HG02588 (cell line): ENCODE data around the gene D2HGDH.
"Not testable (repeated sequence)": the region's sequence is repeated elsewhere in the genome, so short reads cannot be mapped to it uniquely, and the experiment has no call there.

Experiments used
- ATAC-seq: cut with Tn5 transposase; IDR thresholded peaks from one replicate; pipeline ENCODE4 v1.9.1; 2021; ENCODE audit warnings: mild to moderate bottlenecking, moderate library complexity; ENCODE audit not compliant: unreplicated experiment

The D2HGDH gene

DNA sequence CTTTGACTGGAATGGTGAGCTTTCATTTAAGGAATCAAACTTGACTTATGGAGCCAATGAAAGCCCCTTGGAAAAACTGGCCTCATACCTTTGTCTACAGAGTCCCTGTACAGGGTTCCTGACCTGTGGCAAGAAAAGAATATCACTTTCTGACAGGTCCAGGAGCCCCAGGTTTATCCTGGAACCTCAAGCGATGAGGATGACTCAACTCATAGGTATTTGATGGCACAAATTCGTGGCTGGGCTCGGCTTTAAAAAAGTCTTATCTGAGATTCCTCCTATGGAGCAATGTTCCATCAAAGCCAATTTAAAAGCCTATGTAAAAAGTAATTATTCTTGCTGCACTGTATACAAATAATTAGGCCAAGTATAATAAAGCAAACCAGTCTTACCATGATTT lies 57.0 kb downstream of the D2HGDH start:
- ATAC-seq, result not testable (repeated sequence)

DNA sequence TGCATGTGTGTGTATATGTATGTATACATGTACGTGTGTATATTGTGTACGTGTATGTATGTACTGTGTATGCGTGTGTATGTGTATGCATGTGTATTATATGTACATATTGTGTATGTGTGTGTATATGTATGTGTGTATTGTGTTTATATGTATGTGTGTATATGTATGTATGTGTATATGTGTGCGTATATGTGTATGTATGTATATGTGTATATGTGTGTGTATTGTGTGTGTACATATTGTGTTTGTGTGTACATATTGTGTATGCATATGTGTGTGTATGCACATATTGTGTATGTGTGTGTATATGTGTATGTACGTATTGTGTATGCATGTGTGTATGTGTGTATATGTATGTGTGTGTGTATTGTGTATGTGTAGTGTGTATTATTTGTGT lies 59.0 kb downstream of the D2HGDH start:
- no peak for ATAC-seq

- no peak for ATAC-seq
Observed at GRCh38 chr2:241794250-241794823, 59.9 kb downstream of the D2HGDH start.

DNA sequence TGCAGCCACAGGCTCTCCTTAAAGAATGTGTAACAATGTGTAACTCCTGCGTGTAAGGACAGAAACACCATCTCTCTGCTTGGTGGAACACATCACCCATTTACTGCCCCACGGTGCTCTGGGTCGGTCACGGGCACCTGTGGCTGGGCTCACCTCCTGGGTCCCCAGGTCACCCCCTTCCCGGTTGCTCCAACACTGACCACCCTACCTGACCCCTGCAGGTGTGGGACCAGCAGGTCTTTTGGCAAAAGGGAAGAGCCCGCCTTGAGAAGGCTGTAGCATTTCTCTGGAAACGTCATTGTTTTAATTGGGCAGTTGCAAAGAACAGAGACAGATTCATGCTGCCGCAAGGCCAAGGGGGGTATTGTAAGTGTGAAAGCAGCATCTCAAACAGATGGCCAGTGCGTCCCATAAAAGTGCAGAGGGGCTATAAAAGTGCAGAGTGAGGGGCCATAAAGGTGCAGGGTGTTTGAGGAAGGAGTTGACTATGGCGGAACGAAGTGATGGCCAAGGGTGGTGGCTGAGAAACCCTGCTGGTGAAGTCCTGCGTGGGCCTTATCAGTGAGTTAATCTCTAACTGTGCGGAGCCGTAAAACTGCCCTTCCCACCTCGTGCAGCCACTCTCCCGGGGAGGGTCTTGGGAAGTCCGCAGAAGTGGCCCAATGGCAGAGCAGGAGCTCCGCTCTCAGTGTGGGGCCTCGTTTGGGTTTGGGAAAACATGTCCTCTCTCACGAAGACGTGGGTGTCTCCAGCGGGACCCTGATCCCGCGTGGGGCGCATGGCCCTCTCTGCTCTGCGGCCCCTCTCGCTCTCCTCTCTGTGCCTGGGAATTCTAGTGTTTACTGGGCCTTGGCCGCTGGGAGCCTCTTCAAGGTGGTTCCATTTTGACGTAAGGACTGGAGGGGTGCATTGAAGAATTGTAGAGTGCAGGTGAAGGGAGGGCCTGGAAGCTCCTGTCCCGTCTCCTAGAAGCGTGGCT lies 60.9 kb downstream of the D2HGDH start:
- no peak for ATAC-seq

DNA sequence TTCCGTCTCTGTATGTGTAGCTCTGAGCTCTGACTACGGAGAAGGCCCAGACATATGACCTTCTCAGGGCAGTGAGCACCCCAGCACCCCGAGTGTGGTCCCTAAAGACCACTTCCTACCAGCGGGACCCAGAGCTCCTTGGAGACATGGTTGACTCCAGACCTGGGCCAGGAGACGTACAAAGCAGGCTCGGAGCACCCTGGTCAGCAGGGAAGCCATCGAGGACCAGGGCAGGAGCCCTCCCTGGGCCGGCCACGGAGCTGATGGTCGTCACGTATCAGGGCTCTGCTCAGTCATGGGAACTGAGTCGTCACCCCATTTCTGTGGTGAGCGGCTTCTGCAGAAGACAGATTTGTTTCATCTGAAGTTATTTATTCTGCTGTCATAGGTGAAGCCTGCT lies 61.8 kb downstream of the D2HGDH start:
- ATAC-seq, result no peak

DNA sequence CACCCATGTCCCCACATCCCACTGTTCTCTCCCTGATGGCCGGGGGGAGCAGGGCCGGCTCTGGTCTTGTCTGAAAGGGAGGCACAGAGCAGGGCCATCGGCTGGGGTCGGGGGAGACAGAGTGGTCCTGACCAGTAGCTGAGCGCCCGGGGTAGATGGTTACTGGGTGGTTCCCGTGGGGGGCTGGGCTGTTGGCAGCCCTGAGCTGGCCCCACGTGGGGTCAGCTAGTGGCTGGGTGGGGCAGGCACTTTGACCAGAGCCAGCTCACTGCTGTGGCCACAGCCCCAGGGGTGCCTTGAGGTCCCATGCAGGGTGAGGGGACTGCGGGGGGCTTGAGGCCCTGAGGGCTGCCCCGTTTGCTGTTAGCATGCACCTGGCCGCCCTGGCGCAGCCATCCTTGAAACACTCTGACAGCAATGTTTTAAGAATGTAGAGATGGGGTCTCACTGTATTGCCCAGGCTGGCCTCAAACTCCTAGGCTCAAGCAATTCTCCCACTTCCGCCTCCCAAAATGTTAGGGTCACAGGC lies 62.2 kb downstream of the D2HGDH start:
- ATAC-seq, result no peak

DNA sequence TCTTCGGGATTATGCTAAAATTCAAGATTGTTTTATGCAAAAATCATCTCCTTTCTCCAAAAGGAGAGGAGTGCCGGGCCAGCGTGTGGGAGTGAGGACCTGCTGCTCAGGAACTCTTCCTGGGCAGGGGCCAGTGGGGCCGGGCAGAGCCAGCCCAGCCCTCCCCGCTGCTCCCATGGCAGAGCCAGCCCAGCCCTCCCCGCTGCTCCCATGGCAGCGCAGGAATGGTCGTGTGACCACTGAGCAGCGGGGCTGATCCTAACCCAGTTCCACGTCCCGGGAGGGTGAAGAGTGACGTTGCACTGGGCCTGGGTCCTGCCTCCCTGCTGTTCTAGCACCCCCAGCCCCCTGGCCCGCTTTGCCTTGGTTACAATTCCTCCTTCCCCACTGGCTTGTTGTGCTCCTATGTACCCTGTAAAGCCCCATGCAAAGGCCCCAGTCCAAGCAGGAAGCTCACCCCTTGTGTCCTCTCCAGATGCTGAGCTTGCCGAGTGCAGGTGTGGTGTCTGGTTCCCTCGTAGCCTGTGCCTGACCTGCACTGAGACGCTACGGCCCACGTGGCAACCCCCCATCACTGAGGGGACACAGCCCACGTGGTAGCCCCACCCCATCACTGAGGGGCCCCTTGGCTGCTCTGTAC lies 63.1 kb downstream of the D2HGDH start:
- no peak for ATAC-seq

- no peak for ATAC-seq
Observed at GRCh38 chr2:241798081-241798630, 63.7 kb downstream of the D2HGDH start.

DNA sequence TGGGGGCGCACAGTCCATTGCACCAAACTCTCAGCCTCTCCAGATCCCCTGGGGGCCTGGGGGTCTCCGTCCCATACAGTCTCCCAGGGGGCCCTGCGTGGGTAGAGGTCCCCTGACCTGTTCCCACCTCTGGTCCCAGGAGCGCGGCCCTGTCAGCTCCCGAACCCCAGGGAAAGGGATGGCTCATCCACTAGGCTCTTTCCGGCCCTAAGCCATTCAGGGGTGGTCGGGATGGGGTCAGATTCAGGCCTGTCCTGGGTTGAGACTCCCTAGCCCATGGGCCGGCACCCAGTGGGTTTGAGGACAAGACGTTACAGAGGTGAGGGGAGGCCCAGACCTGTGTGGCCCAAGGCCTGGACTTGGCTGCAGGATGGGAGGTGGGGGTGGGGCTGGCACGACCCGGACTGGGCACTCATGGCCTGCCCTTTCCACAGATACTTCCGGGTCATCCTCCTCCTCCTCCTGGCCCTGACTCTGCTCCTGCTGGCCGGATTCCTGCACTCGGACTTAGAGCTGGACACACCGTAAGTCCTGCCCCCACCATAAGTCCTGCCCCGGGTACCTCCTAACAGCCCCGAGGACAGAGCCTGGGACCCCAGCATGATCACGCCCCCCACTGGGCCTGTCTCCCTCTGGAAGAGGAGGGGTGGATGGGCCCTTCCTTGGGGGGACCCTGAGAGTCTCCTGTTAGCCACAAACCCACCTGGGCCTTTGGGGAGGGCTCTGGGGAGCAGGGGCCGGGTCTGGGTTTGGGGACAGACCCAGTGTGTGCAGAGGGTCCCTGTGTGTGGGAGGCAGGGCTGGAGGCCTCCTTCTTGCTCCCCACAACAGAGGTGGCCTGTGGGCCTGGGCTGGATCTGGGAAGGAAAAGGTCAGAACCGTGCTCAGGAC lies 64.4 kb downstream of the D2HGDH start:
- no peak for ATAC-seq

- ATAC-seq, result no peak
Observed at GRCh38 chr2:241799522-241800197, 65.2 kb downstream of the D2HGDH start.

GRCh38 chr2:241800198-241800903 lies 65.9 kb downstream of the D2HGDH start:
- not testable (repeated sequence) for ATAC-seq

DNA sequence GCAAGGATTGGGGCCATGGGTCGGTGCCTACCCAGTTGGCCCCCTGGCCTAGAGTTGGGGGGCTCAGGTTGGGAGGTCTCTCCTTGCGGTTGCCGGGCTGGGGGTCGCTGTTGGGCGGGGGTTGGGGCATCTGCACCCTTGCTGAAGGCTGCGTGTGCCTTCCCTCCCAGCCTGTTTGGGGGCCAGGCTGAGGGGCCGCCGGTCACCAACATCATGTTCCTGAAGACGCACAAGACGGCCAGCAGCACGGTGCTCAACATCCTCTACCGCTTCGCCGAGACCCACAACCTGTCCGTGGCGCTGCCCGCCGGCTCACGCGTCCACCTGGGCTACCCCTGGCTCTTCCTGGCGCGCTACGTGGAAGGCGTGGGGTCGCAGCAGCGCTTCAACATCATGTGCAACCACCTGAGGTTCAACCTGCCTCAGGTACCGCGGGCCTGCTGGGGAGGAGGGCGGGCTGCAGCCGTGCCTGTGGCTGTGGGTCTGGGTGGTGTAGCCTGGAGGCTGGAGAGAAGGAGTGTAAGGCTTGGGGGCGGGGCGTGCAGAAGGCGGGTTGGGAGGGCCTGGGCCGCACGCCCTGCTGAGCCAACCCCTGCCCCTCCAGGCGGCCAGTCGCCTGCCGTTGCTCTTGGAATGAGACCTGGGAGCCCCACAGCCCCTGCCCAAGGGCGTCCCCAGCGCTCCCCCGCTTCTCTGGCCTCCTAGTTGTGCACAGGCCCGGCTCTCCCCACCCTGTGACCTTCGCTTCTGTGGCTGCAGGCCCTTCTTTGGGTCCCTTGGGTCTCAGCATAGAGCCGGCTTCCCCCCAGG lies 67.4 kb downstream of the D2HGDH start:
- ATAC-seq, result no peak

DNA sequence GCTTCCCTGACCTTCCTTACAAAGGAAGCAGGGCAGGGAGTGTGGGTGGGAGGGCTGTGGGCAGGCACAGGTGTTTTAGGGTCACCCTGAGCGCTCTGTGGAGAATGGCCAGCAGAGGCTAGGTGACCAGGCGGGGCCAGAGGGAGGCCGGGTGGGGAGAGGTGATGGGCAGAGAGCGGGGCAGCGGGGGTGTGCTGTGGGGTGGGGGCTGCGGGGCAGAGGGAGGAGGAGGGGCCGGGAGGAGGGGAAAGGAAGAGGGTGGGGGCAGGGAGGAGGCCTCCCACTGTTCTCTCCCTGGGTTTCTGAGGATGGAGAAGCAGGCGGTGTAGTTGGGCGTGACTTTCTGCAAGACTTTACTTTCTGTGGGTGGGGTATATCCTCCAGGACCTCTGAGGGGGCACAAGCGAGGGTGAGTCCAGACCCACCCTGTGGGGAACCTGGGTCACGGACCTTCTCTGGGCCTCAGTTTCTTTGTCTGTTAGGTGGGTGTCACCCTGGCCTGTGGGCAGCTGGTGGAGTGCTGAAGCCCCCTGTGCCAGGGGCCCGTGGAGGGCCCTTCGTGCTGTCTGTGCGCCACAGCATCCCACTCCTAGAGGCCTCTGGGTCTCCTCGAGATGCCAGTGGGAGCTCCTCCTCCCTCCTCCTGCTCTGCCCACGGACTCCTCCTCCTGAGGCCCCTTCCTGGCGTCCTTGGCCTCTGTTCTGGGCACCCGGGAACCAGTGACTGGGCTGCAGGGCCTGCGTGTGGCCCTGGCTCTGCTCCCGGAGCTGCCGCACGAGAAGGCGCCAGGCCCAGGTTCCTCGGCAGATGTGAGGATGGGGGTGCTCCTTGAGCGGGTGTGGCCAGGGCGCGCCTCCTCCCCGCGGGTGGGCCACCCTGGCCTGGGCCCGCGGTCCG lies 68.2 kb downstream of the D2HGDH start:
- ATAC-seq, result no peak

DNA sequence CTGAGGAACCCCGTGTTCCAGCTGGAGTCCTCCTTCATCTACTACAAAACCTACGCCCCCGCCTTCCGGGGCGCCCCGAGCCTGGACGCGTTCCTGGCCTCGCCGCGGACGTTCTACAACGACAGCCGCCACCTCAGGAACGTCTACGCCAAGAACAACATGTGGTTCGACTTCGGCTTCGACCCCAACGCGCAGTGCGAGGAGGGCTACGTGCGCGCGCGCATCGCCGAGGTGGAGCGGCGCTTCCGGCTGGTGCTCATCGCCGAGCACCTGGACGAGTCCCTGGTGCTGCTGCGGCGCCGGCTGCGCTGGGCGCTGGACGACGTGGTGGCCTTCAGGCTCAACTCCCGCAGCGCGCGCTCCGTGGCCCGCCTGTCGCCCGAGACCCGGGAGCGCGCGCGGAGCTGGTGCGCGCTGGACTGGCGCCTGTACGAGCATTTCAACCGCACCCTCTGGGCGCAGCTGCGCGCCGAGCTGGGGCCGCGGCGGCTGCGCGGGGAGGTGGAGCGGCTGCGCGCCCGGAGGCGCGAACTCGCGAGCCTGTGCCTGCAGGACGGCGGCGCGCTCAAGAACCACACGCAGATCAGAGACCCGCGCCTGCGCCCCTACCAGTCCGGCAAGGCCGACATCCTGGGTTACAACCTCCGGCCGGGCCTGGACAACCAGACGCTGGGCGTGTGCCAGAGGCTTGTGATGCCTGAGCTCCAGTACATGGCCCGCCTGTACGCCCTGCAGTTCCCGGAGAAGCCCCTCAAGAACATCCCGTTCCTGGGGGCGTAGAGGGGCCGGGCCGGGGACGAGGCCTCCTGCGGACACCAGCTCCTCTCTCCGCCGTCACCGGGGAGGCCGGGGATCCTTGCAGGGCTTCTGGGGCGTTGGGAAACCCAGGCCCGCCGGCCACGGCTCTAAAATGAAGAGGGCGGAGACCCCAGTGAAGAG lies 69.2 kb downstream of the D2HGDH start:
- ATAC-seq, result no peak

DNA sequence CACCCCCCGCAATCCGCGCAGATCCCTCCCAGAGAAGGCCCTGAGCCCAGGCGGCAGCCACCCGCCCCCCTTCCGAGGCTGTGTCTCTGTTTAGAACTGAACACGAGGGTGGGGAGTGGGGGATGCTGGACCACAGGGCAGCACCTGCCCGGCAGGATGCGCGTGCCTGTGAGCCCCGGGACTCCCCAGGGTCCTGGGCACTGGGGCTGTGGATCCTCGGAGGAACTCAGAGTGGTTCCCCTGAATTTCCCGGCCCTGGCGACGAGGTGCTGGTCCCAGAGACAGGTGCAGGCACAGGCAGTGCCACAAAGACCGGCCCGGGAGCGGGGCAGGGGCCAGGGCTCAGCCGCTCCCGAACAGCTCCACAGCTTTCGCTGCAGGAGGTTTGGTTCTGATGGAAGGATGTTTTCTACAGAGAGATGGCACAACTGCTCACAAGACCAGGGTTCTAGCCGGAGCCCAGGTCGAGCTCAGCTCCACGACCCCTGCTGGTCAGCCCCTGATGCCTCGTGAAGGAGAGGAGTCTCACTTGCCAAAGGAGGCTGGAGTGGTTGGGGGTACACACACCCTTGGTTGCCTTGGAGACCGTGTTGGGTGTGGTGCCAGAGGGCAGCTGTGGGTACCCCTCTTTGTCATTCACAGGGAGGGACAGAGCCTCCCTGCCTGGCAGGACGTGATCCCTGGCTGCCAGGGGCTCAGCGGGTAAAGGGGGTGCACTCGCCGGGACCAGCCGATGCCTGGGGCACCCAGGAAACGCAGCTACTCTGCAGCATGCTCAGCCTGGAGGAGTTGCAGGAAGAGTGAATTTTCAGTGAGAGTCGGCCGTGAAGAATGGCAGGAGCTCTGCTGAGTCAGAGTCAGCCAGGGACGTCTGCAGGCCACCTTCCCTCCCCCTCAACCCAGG lies 70.1 kb downstream of the D2HGDH start:
- ATAC-seq, result no peak
